HG03280 (cell line): Measurements from ENCODE around the gene CYB561D1.
A peak's percentile ranks its signal among the peaks of the same experiment; 100 is the strongest.

ENCODE experiments used
- ATAC-seq: cut with Tn5 transposase; IDR thresholded peaks from one replicate; pipeline ENCODE4 v1.9.1; 2021; ENCODE audit warnings: mild to moderate bottlenecking, moderate library complexity; ENCODE audit not compliant: unreplicated experiment

The CYB561D1 gene

DNA sequence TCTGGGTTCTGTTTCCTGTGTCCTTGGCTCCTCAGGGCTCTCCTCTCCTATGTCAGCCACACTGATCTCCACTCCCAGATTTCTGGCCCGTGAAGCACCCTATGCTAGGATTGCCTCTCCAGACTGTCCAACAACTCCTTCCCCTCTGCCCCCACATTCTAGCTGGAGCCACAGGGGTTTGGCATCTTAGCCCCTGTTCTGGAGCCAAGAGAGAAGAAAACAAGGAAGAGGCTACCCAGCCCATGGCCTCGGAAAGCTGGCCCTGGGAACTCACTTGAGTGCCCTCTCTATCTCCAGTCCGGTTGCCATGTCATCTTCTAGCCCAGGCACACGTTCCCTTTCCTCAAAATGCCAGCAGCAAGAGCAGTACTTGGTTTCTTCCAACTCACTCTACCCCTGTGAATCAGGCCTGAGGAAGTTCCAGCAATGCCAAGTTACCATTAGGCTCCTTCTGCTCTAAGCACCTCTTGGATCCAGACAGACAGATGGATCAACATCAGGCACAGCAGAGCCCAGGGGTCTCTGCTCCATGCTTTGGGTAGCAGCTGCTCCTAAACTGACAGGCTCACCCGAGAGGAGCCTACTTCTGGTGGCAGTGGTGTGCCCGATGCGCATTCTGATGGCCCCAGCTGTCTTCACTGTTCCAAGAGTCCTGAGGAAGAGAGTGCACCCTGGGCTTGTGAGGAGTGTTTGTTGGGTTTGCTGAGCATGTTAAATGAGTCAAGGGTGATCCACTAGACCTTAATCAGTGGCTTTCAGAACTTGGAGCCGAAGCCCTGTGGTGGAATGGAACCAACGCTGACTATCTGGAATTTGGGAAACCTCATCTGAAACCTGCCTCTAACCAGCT is 34.2 kb downstream of the CYB561D1 start:
- ATAC-seq: no peak

DNA sequence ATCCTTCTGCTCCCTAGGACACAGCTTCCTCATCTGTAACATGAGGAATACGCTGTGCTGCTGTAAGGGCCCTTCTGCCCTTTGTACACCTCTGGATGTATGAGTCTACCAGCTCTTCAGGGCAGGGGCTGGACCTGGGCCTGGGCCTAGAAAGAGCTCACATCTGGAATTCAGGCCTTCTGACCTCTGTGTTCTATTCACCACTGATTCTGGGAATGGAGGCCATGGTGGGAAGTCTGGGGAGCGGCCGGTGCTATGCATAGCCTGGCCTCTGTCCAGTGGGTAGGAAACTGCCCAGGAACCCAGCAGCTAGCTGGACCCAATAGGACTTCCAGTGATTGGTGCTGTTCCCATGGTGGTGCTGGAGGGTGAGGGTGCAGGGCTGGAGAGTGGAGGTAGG is 34.8 kb downstream of the CYB561D1 start:
- no peak for ATAC-seq

DNA sequence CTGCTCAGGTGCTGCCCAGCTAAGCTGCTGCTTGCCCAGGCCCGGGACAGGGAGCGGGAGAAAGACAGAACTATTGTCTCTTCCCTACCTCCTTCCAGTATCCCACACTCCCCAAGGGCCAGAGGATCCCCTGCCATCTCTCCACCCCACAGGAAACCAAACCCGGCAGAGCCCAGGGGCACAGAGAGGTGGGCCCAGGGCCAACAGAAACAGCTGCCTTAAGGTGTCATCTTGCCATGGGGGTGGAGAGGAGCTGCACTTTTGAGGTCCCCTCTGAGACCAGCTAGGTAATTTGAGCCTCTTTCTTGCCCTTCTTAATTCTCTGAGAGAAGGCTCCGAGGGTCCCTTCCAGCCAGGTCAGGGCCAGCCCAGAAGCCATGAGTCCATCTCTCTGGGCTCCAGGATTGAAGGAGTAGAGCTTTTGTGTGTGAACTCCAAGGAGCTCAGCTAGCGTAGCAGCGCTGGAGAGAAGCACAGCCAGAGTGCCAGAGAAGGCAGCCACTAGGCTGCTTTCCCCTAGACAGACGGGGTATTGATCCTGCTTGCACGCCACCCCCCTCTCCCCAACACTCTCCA is 36.1 kb downstream of the CYB561D1 start:
- ATAC-seq: no peak

DNA sequence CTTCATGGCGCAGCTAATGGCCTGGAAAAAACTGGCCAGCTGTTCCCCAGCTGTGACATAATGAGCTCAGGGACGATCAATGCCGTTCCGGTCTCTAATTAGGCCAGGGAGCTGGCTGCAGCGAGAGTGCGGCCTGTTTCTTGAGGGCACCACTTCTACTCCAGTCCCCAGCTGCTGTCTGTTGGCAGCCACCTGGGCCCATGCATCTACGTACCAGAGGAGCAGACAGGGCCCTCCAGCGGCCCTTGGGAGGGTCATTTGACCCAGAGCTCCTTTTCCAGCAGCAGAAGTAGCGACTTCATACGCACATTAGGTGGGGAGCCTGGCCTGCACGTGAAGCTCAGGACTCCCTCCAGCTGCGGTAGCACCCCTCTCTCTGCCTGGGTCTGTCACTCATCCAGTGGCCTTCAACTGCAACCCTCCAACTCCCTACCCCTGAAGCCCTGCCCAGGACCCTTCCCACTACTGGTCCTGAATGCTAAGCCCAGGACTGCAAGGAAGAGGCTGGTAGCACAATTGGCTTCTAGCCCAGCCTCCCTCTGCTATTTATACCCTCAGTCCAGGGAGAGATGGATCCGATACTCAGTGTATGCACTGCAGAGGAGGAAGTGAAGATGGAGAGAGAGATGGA is 36.7 kb downstream of the CYB561D1 start:
- no peak for ATAC-seq

DNA sequence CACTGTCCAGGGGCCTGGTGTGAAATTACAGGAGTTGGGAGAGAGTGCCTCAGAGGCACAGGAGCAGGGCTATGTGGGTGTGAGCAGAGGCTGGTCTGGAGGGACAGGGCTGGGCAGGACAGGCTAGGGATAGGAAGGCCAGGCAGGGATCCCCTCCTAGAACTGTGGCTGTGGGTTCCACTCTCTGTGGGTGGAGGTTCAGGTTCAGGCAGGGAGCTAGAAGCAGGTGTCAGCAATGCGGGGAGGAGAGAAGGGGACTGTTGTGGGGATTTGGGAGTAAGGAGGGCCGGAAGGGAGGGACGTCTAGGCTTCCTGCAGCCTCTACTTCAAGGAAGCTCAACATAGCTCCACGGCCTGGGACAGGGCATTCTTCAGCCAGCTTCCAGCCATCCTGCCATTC is 37.5 kb downstream of the CYB561D1 start:
- ATAC-seq: no peak

GRCh38 chr1:109531826-109532364 is 38.0 kb downstream of the CYB561D1 start:
- no peak for ATAC-seq

DNA sequence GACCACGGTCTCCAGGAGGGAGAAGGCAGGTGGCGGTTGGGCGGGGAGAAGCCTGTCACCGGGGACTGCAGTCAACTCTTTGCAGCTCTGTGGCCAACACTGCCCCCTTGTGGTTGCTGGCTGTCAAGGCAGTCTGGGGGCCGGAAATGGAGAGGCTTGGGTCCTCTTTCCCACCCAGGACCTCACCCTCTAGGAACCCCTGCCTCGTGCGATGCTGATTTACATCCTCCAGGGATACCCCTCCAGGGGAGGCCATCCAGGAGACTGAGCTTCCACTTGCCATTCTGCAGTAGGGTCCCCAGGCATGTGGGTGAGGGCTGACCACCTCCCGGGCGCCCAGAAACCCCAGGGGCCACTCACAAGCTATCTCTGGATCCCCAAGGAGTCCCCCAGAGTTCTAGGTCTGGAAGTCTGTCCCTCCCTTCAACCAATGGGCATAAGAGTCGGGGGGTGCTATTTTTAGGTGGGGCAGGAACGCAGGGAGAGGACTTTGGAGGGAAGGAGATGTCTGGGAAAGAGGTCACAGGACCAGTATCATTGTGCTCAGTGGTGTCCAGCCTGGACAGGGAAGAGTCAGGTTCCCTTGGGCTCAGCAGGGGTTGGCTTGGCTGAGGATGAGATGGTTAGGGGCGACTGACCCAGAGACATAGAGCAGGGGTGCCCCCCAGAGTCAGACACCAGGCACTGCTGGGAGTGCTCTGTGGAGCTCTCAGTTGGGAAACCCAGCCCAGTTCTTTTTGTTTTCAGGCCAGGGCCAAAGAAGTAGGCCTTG is 38.7 kb downstream of the CYB561D1 start:
- peak; percentile 79 for ATAC-seq

DNA sequence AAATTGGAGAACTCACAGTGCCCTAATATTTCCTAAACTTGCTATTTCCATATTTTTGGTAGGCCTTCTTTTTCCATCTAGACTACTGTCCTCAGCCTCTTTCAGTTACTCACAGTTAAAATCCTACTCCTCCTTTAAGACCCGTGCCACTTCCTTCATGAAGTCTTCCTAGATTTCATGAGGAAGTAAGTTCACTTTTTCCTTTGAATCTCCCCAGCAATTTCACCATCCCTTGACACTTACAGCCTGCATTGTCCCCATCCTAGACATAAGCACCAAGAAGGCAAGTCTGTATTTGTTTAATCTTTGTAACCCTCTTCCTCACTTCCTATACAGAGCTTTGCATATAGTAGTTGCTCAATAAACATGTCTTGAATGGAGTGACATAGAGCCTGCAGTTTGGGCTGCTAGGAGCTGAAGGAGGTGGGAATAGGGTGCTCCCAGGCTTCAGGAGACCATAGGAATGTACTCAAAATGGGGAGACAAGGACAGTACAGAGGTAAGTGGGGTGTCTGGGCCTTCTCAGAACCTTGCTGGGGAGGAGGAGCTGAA is 40.5 kb downstream of the CYB561D1 start:
- no peak for ATAC-seq

- ATAC-seq: no peak
Measured at GRCh38 chr1:109535481-109535880, 41.6 kb downstream of the CYB561D1 start.

- no peak for ATAC-seq
Measured at GRCh38 chr1:109535971-109536491, 42.1 kb downstream of the CYB561D1 start.

DNA sequence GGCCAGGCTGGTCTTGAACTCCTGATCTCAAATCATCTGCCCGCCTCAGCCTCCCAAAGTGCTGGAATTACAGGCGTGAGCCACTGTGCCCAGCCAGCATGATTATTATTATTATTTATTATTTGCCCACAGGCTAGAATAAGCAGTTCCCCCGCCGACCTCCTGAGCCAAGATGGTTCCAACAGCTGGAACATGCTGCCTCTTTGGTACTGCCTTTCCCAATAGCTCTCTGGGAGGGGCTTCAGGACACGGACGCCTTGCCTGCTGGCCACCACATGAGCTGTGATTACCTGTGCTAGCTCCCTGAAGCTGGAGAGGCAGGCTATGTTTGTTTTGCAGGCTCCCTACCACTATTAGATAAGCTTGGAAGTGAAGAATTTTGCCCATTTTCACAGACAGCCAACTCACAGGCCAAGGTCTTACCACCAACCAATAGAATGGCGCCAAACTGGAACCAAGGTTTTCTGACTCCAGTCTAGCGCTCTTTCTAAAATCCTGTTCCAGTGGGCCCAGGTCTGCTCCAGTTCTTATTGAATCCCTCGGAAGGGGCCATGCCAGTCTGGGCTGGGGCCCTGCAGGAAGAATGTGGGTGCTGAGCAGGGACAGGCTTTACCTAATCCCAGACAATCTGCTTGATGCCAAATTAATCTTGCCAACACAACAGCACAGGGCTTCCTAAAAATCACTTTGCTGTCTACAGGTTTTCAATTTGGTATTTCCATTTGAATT is 43.7 kb downstream of the CYB561D1 start:
- no peak for ATAC-seq

GRCh38 chr1:109538827-109539555 is 45.1 kb downstream of the CYB561D1 start:
- ATAC-seq: no peak

- no peak for ATAC-seq
Measured at GRCh38 chr1:109539676-109540075, 45.8 kb downstream of the CYB561D1 start, which contains the start of gene GPR61. GPR61 (plus strand) TSS chr1:109539872; CDS start chr1:109543023, 3,151 bp downstream.

GRCh38 chr1:109541102-109541501 is 47.2 kb downstream of the CYB561D1 start:
- ATAC-seq: no peak

DNA sequence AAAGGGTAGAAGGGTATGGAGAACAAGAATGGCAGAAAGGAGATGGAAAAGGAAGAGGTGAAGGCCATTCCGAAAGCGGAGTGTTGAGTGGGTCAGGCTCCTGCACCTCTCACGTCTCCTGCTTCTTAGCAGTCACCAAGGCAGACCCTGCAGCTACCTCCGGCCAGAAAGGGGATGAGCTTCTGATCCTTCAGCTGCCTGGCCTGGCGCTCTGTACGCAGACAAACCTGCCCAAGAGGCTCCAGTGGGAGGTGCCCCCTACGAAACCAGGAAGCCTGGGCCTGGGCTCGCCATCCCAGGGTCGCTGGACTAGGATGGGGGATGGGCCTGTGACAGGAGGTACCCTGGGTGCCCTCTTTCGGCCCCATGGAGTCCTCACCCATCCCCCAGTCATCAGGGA is 48.8 kb downstream of the CYB561D1 start:
- ATAC-seq: no peak

DNA sequence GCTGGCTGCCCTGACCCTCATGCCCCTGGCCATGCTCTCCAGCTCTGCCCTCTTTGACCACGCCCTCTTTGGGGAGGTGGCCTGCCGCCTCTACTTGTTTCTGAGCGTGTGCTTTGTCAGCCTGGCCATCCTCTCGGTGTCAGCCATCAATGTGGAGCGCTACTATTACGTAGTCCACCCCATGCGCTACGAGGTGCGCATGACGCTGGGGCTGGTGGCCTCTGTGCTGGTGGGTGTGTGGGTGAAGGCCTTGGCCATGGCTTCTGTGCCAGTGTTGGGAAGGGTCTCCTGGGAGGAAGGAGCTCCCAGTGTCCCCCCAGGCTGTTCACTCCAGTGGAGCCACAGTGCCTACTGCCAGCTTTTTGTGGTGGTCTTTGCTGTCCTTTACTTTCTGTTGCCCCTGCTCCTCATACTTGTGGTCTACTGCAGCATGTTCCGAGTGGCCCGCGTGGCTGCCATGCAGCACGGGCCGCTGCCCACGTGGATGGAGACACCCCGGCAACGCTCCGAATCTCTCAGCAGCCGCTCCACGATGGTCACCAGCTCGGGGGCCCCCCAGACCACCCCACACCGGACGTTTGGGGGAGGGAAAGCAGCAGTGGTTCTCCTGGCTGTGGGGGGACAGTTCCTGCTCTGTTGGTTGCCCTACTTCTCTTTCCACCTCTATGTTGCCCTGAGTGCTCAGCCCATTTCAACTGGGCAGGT is 49.5 kb downstream of the CYB561D1 start:
- ATAC-seq: no peak

DNA sequence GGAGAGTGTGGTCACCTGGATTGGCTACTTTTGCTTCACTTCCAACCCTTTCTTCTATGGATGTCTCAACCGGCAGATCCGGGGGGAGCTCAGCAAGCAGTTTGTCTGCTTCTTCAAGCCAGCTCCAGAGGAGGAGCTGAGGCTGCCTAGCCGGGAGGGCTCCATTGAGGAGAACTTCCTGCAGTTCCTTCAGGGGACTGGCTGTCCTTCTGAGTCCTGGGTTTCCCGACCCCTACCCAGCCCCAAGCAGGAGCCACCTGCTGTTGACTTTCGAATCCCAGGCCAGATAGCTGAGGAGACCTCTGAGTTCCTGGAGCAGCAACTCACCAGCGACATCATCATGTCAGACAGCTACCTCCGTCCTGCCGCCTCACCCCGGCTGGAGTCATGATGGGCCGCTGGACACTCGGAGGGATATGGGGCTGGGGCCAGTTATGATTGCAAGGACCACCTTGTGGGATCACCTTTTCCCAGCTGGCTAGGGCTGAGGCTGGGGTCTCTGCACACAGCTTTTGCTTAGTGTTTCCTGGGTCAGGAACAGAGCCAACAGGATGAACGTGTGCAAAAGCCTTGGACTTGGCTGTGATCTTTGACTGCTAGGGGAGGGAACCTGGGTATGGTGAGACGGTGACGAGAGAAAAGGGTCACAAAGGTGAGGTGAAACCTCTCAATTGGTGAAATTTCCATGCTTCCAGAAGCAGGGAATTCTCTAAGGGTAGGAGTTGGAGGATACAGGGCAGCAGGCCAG is 50.3 kb downstream of the CYB561D1 start:
- ATAC-seq: no peak
